ENCODE results near the gene SHISA8.

DNA sequence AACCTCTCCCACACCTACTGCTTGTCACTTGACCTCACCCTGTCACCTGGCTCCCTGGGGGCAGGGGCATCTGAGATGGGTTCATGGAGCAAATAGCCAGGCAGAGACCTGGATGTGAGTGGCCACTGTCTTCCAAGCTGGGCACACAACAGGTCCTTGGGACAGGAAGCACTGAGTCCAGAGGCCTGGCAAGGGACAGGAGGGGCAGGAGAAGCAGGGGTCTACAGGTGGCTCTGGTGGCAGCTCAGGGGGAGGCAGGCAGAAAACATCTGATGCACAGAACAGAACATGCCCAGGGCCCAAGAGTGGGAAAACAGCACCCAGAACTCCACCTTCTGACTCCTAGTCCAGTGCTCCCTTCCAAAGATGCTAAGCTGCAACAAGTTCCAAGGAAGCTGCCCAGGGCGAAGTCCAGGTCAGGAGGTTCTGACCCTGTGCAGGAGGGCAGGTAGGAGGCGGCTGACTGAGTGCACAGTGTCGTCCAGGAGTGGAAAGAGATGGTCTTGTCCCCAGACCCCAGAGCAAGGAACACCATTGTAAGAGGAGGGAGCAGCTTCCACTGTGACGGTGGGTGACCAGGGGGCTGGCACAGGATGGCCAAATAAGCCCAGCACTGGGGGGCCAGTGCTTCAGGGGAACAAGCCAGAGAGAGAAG, 8.2 kb upstream of the SHISA8 start:
- no peak for TF ChIP-seq SP1 (IDR thresholded peaks at IDR 0.05)
- TF ChIP-seq NFRKB (IDR thresholded peaks at IDR 0.05) = no peak
- no peak for TF ChIP-seq SUZ12 (IDR thresholded peaks at IDR 0.05)
- TF ChIP-seq FOXA1 (IDR thresholded peaks at IDR 0.05) = no peak
- TF ChIP-seq TARDBP (IDR thresholded peaks at IDR 0.05) = no peak
- no peak for TF ChIP-seq FOXM1 (IDR thresholded peaks at IDR 0.05; ENCODE audit: borderline replicate concordance)
- no peak for TF ChIP-seq BHLHE40 (IDR thresholded peaks at IDR 0.05; ENCODE audit: borderline replicate concordance)
- TF ChIP-seq FOXK2 (IDR thresholded peaks at IDR 0.05) = no peak
- no peak for TF ChIP-seq CTBP1 (IDR thresholded peaks at IDR 0.05; ENCODE audit: borderline replicate concordance)
- TF ChIP-seq ZNF384 (IDR thresholded peaks at IDR 0.05) = no peak

All from HEK293T (cell line).